ENCODE results near the gene TTC31. TPM values are rescaled to one million over a fixed set of nuclear protein-coding genes. Genes with fewer than 3 reads are reported as not detected.
A peak's percentile ranks its signal among the peaks of the same experiment; 100 is the strongest.
"Not testable (repeated sequence)": the region's sequence is repeated elsewhere in the genome, so short reads cannot be mapped to it uniquely, and the experiment has no call there.

TTC31 gene
- total and polyA plus RNA-seq, 8 donors, result 4.7 to 91.2 (median 11.1) TPM

DNA sequence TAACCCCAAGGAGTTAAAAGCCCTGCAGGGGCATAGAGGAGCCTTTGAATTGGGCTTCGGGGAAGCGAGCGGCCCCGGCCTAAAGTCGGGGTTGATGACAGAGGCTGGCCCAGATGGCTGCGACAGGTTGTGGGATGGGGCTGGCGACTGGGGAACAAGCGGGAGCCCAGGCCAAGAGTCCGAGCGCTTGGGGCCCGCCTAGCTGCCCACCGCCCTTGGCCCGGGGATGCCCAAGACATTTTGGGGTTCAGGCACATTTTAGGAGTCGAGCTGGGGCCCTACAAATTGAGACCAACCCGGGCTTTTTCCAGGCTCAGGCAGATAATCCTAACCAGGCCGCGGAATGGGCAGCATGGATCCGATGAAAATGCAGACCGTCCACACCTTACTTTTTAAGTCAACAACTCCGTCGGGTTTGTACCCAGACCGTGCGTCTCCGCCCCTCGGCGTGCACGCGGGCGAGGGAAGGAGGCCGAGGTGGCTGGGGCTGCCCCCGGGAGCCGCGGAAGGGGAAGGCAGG, 41.7 kb upstream of the TTC31 start:
- H3K4me3 ChIP-seq, result peak overlapping the region; percentile 48 to 56 (median 54)
- TF ChIP-seq, protein P1, sequence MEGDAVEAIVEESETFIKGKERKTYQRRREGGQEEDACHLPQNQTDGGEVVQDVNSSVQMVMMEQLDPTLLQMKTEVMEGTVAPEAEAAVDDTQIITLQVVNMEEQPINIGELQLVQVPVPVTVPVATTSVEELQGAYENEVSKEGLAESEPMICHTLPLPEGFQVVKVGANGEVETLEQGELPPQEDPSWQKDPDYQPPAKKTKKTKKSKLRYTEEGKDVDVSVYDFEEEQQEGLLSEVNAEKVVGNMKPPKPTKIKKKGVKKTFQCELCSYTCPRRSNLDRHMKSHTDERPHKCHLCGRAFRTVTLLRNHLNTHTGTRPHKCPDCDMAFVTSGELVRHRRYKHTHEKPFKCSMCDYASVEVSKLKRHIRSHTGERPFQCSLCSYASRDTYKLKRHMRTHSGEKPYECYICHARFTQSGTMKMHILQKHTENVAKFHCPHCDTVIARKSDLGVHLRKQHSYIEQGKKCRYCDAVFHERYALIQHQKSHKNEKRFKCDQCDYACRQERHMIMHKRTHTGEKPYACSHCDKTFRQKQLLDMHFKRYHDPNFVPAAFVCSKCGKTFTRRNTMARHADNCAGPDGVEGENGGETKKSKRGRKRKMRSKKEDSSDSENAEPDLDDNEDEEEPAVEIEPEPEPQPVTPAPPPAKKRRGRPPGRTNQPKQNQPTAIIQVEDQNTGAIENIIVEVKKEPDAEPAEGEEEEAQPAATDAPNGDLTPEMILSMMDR (IDR thresholded peaks at IDR 0.05), result no peak
- TF ChIP-seq POLR2A (IDR thresholded peaks at IDR 0.05) (no peak), POLR2AphosphoS5 (IDR thresholded peaks at IDR 0.05) (no peak), EP300 (IDR thresholded peaks at IDR 0.05) (no peak)
- peaks cover 0 to under 1% (median 0%) of the 10 kb centered on the region in 4 donors for H3K36me3 ChIP-seq
- peak overlapping the region; percentile 85 to 93 (median 87) for H3K27ac ChIP-seq
- H3K27me3 ChIP-seq, result peaks cover 0 to 38% (median 7%) of the 10 kb centered on the region in 3 donors
- WGBS, 5 donors, result 11 to 42% (median 23%) methylated on average over 31 to 33 of the region's 33 CpGs
- no peaks in the 10 kb centered on the region for H3K9me3 ChIP-seq
- intact Hi-C loops (cut with DNase I; ENCODE audit: low total_unique reads), result no loop called here
- peaks cover 22 to 70% (median 47%) of the 10 kb centered on the region in 4 donors for H3K4me1 ChIP-seq
- DNase-seq, result no peak

DNA sequence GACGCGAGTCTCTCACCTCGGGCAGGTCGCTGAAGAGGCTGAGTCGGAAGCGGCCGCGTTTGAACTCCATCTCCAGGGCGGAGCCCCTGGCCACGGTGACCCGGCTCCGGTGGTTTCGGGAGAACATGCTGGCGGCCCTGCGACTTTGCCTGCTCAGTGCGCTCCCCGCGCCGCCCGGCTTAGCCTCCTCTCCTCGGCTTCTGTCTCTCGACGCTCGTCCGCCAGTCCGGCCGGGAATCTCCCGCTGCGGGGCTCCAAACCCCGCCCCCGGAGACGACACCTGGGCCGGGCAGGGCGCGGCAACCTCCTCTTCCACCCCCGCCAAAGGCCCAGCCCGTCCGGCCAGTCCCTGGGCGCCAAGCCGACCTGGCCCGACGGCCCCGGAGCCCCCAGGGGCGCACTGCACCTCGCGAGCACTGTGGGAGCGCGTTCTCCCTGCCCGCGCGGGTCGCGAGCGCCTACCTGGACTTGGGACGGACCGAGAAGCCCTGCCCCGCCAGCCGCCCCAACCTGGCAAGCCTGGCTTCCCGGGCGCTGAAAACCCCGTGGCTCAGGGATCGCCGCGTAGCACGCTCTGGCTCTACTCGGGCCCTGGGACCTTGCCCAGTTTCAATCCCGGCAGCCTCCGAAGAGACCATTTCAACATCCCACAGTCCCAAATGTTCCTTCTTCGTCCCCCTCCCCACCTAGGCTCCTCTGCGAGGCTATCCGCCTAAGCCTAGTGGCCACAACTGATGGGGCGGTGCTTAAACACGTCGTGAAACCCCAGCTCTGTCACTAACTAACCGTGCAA, 41.0 kb upstream of the TTC31 start, which contains the start of gene RTKN:
Gene RTKN, minus strand, starts transcription at position 248 of the 793 bp plus-strand sequence. Its CDS starts 121 bp downstream, at position 127.
- H3K9me3 ChIP-seq, result no peaks in the 10 kb centered on the region
- intact Hi-C loops (cut with DNase I; ENCODE audit: low total_unique reads), result no loop called here
- peaks cover 22 to 63% (median 44%) of the 10 kb centered on the region in 4 donors for H3K4me1 ChIP-seq
- peak; percentile 70 to 89 for DNase-seq
- 10 to 32% (median 11%) methylated on average over 29 to 75 of the region's 75 CpGs for WGBS, 5 donors
- no peaks in the 10 kb centered on the region for H3K36me3 ChIP-seq
- peaks cover 0 to 38% (median 7%) of the 10 kb centered on the region in 3 donors for H3K27me3 ChIP-seq
- peak within 1 kb of the TSS; percentile 85 to 93 (median 87) for H3K27ac ChIP-seq
- TF ChIP-seq POLR2A (IDR thresholded peaks at IDR 0.05), result peak in 1 of 4 donors; percentile 55
- TF ChIP-seq EP300 (IDR thresholded peaks at IDR 0.05), result no peak
- peak in 2 of 3 donors; percentile 69 to 70 for TF ChIP-seq POLR2AphosphoS5 (IDR thresholded peaks at IDR 0.05)
- peak within 1 kb of the TSS; percentile 48 to 56 (median 54) for H3K4me3 ChIP-seq

DNA sequence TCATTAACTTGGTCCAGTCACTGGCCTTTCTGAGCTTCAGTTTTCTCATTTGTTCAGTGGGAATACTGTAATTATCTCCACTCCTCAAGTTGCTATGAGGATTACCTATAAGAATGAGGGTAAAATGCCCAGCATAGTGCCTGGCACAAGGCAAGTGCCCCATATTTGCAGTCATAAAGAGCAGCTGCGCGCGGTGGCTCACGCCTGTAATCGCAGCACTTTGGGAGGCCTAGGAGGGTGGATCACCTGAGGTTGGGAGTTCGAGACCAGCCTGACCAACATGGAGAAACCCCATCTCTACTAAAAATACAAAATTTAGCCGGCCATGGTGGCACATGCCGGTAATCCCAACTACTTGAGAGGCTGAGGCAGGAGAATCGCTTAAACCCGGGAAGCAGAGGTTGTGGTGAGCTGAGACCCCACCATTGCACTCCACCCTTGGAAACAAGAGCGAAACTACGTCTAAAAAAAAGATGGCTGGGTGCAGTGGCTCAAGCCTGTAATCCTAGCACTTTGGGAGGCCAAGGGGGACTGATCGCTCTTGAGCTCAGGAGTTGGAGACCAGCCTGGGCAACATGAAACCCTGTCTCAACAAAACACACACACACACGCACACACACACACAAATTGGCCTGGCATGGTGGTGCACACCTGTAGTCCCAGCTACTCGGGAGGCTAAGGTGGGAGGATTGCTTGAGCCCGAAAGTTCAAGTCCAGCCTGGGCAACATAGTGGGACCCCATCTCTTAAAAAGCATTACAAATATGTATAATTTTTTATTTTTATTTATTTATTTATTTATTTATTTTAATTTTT, 40.2 kb upstream of the TTC31 start:
- H3K27me3 ChIP-seq, result peaks cover 0 to 38% (median 7%) of the 10 kb centered on the region in 3 donors
- DNase-seq; H3K36me3 ChIP-seq; H3K9me3 ChIP-seq; intact Hi-C loops (cut with DNase I; ENCODE audit: low total_unique reads): not testable (repeated sequence)
- 78 to 90% (median 82%) methylated on average over 16 of the region's 16 CpGs for WGBS, 5 donors
- H3K4me1 ChIP-seq, result peaks cover 22 to 60% (median 41%) of the 10 kb centered on the region in 4 donors
- H3K27ac ChIP-seq, result peak overlapping the region; percentile 85 to 93 (median 87)
- peak overlapping the region; percentile 48 to 56 (median 54) for H3K4me3 ChIP-seq

DNA sequence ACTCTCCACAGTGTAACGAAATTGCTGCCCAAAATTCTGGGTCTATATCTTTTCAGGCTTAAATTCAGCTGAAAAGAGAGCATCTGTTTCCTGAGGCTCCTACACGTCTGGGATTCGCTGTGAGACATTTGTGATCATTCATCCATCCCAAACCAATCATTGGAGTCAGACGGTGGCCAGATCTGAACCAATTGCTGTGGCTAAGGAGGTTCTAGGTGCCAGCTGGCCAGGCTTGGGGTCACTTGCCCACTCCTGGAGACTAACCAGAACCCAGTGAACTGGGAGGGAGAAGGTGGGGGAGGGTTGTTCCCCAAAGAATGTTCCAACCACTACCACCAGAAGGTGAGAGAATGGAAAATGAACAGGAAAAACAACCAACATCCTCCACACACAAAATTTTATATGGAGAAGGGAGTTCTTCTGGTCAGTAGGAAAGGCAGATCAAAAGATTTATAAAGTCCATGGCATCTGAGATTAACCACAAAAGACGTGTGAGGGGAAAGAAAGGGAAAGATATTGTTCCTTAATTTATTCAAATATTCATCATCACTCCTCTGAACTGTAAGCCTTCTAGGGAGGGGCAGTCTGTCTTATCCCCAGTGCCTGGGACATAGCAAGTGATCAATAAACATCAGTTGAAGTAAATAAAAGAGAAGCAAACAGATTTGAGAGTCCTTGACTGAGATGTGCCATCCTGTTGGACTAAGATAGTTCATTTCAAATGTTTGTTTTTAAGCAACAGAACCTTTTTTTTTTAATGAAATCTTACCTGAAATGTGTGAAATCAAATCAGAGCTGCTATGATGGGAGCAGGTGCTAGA, 38.2 kb upstream of the TTC31 start:
- TF ChIP-seq, protein P1 (IDR thresholded peaks at IDR 0.05), result no peak
- TF ChIP-seq POLR2A (IDR thresholded peaks at IDR 0.05) (no peak), POLR2AphosphoS5 (IDR thresholded peaks at IDR 0.05) (no peak), EP300 (IDR thresholded peaks at IDR 0.05) (no peak)
- intact Hi-C loops (cut with DNase I; ENCODE audit: low total_unique reads), result no loop called here

More for the DNA sequence above, 38.2 kb upstream of the TTC31 start:
- H3K9me3 ChIP-seq, result no peaks in the 10 kb centered on the region
- peaks cover 14 to 40% (median 27%) of the 10 kb centered on the region in 4 donors for H3K4me1 ChIP-seq
- no peak overlapping the region for H3K27ac ChIP-seq
- no peaks in the 10 kb centered on the region for H3K36me3 ChIP-seq
- no peak for DNase-seq
- H3K27me3 ChIP-seq, result peaks cover 0 to 37% (median 7%) of the 10 kb centered on the region in 3 donors
- 34 to 49% (median 39%) methylated on average over 5 of the region's 5 CpGs for whole genome bisulfite sequencing, 5 donors
- H3K4me3 ChIP-seq, result no peak overlapping the region

All from stomach (tissue), 9 donors.